ENCODE measurements around the gene TOX2. TPM values are rescaled to one million over a fixed set of nuclear protein-coding genes. Genes with fewer than 3 reads are reported as not detected.

TOX2 gene
- polyA plus RNA-seq, 3 donors, result 2.7 to 3.3 (median 3.2) TPM

DNA sequence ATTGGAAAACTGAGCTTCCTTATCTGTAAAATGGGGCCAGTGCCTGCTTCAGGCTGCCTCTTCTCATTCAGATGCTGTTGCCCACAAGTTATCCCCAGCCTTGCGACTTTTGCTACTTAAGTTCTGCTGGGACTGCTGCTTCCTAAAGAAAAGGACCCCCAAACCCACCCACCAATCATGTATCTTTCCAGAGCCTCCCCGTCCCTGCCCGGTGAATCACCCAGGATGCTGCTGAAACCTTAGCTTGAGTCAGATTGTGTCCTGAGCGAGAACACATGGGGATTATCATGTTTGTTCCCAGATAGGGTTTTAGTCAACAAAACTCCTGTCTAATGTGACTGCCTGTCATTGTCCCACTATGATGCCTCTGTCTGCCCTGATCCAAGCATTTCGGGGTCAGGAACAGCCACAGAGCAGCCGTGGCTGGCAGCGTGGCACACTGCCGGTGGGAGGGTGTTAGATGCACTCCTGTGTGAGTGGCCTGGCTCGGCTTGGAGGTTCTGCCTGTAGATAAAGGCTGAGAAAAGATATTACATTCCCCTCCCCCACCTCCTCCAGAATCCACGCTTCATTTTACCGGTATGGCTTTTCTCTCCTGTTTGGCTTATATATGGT lies 79.9 kb downstream of the TOX2 start:
- DNase-seq (ENCODE audit: low read depth in 3 of 3, low spot score in 2 of 3), result no peak

DNA sequence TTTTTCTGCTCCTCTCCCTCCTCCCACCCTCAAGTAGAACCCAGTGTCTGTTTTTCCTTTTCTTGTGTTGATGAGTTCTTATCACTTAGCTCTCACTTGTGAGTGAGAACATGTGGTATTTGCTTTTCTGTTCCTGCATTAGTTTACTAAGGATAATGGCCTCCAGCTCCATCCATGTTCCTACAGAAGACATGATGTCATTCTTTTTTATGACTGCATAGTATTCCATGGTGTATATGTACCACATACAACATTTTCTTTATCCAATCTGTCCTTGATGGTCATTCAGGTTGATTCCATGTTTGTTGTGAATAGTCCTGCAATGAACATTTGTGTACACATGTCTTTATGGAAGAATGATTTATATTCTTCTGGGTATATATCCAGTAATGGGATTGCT lies 81.0 kb downstream of the TOX2 start:
- no peak for DNase-seq (ENCODE audit: low read depth in 3 of 3, low spot score in 2 of 3)

DNA sequence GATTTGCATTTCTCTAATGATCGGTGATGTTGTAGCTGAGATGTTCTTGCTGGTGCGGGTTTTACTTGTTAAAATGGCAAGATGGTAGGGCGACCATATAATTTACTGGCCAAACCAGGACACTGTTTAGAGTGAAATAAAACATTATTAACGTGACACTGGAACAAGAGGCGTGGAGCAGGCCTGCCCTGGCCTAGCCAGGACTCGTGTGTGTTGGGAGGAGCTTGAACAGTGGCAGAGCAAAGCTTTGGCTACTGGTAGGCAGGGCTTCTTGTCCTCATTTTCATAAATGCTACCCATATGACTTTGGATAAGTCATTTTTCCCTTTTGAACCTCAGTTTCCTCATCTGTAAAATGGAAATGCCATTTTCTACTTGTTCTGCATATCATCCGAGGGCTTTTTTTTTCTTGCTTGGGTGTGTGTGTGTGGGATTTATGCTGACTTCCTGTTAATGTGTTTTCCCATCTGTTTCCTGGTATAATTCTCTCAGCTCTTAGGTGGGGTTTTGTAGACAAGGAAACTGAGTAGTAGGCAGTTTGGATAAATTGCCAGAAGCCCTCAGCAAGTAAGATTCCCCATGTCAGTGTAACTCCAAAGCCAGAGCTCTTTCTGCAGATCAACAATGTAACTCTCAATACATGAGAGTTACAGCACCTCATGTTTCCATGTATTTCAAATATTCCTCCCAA lies 81.7 kb downstream of the TOX2 start:
- DNase-seq (ENCODE audit: low read depth in 3 of 3, low spot score in 2 of 3), result no peak

DNA sequence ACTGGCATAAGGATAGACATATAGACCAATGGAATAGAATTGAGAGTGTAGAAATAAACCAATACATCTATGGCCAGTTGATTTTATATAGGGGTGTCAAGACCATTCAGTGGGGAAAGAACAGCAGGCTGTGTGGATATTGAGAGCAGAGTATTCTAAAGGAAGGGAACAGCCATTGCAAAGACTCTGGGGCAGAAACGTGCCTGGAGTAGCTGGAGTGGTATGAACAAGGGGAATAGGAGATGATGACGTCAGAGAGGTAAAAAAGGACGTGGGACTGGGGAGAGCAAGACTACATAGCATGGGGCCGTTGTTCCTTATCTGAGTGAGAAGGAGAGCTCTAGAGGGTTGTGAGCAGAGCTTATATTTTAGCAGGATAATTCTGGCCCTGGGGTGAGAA lies 85.2 kb downstream of the TOX2 start:
- DNase-seq (ENCODE audit: low read depth in 3 of 3, low spot score in 2 of 3), result no peak

DNA sequence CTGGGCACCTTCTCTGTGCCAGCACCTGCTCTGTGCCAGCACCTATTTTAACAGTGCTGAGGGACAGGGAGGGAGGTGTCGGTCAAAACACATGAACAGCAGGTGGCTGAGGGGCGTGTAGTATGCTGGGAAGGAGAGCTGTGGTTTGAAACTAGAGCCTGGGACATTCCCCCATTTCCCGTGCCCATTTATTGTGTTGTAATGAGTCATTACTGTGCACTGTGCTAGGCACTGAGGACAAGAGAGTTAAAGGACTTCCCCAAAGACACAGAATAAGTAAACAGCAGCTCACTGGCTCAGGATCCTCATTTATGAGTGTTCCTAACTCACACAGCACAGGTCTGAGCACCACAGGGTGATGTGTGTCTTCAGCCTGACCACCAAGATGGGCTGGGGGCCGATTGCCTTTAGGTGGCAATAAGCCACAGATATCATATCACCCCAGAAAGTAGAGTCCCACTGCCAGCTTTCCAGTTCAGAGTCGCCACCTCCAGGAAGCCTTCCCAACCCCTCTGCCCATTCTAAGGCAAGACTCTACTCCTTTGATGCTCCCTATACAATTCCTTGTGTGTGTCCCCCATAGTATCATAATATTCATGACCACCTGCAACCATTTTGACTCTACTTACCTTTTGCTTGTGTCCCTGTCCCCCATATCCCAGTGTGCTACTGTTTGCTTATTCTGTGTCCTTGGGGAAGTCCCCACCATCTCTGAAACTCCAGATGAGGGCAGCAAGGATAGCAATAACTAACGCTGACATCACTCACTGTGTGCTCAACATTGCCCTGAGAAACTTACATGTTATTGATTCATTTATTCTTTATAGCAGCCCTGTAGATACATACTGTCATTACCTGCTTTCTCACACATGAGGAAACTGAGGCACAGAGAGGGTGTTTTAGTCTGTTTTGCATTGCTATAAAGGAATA lies 87.3 kb downstream of the TOX2 start:
- no peak for DNase-seq (ENCODE audit: low read depth in 3 of 3, low spot score in 2 of 3)

DNA sequence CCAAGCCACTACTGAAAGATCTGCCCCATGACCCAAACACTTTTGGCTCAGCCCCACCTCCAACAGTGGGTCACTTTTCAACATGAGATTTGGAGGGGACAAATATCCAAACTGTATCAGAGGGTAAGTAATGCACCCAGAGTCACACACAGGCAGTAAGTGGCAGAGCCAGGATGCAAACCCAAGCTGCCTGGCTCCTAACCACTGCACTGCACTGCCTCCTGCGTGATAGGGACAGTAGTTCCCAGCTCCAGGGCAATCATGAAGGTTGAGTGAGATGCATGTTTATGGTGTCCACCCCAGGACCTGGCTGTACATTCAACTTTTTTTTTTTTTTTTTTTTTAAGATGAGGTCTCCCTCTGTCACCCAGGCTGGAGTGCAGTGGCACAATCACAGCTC lies 88.2 kb downstream of the TOX2 start:
- no peak for DNase-seq (ENCODE audit: low read depth in 3 of 3, low spot score in 2 of 3)

DNA sequence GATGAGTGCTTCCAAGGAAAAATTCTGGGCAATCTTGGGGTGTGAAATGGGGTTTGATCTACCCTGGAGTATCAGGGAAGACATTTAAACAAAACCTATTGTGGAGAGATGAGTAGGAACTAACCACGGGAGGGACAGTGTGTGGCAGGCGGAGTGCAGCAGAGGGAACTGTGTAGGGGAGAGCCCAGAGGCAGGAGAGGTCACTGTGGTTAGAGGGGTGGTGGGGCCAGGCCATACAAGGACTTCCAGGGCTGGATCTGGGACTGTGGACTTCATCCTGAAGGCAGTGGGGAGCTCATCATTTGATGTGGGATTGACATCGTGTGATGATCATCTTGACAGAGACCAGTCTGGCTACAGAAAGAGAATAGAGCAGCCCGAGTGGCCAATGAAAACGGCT lies 89.0 kb downstream of the TOX2 start:
- DNase-seq (ENCODE audit: low read depth in 3 of 3, low spot score in 2 of 3), result no peak

DNA sequence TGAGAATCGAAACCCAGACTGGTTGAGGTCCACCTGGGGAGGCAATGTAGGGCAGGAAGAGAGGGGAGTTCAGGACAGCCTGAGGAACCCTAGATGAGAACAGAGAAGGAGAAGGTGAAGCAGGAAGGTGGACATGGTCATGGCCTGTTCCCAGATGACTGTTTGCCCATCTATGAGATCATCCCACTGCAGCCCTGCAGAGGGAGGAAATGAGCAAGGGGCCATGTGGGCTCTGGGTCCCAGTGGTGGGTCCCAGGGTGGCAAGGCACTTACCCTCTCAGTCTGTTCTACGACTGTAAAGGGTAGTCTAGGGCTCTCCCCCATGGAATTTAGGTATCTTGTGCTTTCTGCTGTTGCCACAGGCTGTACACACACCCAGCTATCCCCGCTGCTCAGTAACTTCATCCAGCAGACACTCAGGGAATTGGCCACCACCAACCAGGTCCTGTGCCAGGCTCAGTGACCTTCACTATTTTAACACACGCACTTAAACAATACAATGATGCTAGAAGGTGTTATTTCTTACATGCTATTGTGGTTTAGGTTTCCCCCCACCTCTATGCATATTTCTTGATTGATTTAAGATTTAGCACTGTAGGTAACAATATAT lies 89.8 kb downstream of the TOX2 start:
- DNase-seq (ENCODE audit: low read depth in 3 of 3, low spot score in 2 of 3), result no peak

DNA sequence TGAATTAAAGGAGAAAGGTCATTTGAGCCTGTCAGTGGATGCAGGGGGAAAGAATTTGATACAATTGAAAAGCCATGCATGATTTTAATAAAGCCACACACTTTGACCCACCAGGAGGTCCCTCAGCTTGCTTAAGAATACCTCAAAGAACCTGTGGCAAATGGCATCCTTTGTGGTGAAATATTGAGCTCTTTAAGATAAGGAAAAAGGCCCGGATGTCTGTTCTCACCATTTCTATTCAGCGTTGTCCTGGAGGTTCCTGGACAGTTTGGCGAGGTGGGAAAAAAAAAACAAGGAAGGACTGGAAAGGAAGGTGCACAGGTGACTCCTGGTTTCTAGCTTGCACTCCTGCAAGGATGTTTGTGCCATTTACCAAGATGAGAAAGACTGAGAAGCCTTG lies 91.0 kb downstream of the TOX2 start:
- no peak for DNase-seq (ENCODE audit: low read depth in 3 of 3, low spot score in 2 of 3)

DNA sequence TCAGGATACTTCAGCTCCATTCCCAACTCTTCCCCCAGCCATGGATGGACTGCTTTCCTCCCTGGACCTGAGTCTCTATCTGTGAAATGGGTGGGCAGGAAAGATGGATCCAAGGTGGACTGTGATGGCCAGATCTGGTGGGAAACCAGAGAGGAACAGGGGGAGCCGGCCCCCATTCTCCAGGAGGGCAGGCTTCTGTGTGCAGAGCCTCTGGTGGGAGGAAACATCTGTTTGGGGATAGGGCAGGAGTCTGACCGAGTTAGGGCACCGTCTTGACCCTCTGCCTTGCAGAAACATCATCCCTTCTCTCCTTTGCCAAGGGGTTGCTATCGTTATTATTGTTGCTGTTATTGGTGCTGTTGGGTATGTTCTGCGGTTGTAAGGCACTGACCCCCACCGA lies 91.5 kb downstream of the TOX2 start:
- DNase-seq (ENCODE audit: low read depth in 3 of 3, low spot score in 2 of 3), result no peak

DNA sequence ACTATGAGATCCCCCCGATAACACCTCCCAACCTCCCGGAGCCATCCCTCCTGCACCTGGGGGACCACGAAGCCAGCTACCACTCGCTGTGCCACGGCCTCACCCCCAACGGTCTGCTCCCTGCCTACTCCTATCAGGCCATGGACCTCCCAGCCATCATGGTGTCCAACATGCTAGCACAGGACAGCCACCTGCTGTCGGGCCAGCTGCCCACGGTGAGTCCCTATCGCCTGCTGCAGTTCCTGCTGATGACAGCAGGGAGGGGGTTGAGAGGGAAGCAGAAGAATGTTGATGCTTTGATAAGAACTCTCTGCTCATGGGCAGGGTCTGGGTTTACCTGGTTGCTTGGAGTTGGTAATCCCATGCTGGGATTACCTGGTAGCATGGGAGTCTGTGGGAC lies 91.9 kb downstream of the TOX2 start:
- no peak for DNase-seq (ENCODE audit: low read depth in 3 of 3, low spot score in 2 of 3)

DNA sequence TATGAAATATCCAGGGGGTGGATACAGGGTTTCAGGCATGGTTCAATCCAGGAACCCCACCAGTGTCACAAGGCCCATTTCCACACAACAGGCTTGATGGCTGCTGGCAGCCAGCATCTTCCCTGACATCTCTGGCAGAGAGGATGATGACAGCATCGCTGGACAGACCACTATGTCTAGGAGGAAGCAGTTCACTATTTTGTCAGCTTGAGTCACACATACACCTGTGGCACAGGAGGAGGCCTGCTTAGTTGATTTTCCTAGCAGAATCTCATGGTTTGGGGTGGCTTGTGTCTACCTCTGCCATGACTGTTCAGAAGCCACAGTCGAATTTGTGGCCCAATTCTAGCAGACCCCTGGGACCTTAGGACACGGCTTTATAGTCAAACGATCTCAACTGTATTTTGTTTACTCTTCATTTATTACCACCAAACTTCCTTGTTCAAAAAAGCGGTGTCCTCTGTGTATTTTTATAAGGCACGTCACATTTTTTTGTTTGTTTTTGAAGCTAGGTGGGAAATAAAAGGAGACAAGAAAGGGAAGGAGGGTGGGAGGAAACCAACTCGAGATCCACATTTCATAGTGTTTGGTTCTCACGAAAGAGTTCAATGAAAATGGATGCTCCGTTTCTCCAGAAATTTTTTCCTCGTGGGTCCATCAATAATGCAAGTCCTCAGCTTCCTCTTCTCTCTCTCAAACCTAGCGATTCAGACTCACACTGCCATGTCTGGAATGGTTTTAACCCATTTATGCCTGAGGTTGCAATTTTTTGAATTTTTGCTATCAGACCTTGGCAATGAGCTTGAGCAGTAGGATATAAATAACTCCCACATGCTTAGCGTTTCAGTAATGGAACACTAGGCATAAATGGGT lies 94.4 kb downstream of the TOX2 start:
- DNase-seq (ENCODE audit: low read depth in 3 of 3, low spot score in 2 of 3), result no peak

DNA sequence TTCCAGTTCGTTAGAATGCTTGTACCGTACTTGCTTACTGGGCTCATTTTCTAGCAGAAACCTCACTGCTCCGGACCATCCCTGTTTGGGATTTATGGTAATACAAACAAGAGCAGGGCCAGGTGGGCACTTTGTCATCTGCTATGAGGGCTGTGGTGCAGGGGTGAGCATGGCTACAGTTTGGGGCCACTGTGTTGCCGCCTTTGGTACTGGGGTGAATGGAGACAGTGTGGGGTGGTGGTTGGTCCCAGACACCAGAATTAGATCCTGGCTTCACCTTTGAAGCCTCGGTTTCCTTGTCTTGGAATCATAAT lies 95.0 kb downstream of the TOX2 start:
- no peak for DNase-seq (ENCODE audit: low read depth in 3 of 3, low spot score in 2 of 3)

DNA sequence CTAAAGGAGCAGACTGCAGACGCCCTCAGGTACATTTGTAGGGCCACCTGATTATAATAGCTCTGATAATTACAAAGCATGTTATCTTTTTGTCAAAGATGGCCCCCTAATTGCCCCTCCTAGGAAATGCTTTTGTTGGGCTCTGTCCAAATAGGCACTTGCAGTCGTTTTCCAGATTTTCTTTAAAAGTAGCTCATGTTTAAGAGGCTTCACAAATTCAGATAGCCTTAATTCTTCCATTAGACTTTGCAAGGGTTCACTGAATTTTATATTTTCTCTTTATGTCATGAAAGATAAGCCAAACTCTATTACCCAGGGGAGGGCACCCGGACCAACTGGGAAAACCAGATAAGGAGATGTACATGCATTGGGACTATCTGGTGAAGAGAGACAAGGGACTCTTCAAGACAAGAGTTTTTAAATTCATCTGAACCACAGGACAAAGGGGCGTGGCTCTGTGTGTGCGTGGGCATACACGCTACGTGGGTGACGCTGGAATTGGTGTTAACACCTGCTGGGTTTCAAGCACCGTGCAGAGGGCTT lies 95.6 kb downstream of the TOX2 start:
- DNase-seq (ENCODE audit: low read depth in 3 of 3, low spot score in 2 of 3), result no peak

DNA sequence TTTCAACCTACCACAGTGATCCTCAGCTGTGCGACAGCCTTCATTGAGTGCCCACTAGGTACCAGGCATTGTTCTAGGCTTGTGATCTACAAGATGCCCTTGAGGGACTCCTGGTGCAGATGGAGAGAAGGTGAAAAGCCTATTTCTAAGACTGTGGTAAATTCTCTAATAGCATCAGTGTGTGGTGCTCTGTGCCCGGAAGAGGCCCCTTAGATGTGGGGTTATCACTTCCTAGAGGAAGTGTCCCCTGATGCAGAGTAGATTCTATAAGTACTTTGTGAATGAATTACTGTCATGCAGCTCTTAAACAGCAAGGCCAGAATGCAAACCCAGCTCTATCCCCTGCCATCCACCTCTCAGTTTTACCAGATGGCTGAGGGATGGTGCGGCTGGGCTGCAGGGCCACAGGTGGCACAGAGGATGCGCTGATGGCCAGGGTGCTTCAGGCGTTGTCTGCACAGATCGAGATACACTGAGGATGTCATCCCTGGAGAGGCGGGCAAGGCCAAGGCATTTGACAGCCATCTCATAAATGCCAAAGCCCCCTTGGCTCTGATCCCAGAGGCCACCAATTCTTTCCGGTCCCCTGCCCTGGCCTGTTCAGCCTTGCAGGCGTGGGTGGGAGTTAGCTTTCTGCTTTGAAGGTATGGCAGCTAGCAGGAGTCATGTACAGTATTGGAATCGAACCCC lies 96.7 kb downstream of the TOX2 start:
- no peak for DNase-seq (ENCODE audit: low read depth in 3 of 3, low spot score in 2 of 3)

DNA sequence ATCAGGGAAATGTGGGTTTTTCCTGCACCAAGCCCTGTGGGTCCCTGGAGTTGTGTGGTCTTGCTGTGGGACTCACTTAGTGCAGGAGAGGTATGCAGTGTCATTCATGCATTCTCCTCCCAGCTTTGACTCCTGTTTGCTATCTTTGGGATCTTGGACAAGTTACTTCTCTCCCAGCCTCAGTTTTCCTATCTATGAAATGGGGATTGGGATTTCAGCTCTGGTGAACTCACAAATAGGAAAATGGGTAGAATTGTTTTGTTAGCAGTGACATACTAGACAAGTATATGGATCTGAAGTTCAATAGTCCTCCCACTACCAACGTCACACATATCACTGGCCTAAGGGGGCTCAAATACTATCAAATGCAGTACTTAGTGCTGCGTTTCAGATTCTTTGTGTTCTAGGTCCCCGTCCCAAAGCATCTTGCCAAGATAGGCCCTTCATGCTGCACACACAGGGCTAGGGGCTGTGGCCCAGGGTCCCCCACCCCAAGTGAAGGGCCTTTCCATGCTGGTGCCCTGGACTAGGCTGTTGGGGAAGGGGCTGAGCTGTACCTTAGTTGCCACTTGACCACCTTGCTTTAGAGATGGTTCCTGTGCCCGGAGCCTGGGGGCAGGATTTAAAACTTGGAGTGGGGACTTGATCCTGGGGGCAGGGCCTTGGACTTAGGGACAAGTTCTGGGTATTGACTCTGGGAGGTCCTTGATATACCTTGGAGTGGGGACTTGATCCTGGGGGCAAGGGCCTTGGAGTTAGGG lies 98.0 kb downstream of the TOX2 start:
- no peak for DNase-seq (ENCODE audit: low read depth in 3 of 3, low spot score in 2 of 3)

DNA sequence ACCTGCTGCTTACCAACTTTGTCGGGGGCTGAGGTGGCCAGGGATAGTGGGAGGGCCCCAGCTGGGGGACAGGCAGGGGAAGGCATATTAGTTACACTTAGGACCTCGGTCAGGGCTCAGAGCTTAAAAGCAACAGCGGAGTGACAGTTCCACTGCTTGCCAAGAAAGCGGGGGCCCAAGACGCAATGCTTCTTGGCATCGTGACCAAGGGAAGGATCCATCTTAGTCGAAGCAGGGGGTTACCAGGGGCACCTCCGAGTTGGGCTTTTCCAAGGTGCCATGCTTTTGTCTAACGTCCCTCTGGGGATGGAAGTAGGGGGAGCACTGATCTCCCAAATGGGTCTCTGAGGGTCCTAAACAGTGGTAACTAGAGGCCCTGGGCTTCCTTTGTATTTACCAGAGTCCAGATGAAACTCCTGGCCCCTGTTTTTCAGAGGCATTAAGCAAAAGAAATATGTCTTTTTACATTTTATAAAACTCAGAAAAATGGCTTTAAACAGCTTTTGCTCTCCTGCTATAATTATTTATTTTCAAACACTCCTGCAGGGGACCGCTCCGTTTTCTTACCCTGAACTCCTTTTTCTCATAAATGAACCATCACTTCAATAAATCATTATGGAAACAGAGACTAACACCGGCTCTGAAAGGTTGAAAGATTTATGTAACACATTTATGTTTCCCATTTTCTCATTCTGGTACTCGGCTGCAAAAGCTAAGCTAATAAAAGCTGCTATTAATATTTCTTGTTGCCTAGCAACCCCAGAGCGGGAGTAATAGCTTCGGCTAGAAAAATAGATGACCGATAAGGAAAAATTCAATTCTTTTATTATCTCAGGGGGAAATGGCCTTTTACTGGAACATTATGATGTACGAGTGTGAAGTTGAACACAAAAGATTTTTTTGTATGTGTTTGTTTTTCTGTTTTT lies 100.4 kb downstream of the TOX2 start:
- peak in 1 of 3 donors; percentile 53 for DNase-seq (ENCODE audit: low read depth in 3 of 3, low spot score in 2 of 3)

DNA sequence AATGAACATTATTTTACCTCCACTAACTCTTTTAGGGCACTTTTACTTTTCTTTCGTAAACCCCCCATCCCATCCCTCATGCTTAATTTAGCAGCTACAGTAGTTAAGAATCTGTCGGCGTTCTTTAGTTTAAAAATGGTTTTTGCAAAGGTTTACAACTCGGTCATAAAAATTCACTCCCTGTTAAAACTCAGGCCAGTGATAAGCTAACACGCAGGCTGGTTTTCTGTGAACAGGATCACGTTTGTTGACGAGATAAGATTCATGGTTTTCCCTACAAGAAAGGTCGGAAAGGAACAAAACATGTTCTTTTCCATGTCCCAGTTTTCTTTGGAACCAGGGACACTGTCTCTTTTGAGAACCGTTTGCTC lies 101.1 kb downstream of the TOX2 start:
- DNase-seq (ENCODE audit: low read depth in 3 of 3, low spot score in 2 of 3), result no peak
